Measurements from ENCODE around the gene GRPEL2.

Gene GRPEL2

DNA sequence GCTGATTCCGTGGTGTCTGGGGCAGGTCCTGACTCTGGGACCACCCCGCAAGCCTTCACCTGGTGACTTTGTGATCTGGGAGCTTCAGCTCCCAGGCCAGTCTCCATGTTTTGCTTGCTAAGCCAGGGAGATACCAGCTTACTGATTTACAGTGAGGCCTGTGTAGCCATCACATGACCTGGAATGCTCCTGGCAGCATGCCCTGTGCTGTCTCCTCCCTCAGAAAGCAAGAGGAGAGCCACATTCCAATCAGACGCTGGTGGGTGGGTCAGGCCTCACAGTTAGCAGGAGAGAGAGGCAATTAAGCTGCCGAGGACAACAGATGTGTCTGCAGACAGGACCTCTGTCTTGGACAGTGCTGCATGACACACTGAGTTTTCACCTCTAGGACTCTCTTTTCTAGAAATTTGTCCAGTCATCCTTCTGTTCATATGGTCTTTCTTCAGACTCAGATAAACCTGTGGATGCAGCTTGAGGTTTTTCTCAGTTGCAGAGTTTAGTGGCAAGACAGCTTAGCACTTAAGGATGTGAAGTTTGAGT is 24.4 kb upstream of the GRPEL2 start:
- no peak for DNase-seq

- DNase-seq, result no peak
These were observed 22.8 kb upstream of the GRPEL2 start for GRCh38 chr5:149322518-149322917.

DNA sequence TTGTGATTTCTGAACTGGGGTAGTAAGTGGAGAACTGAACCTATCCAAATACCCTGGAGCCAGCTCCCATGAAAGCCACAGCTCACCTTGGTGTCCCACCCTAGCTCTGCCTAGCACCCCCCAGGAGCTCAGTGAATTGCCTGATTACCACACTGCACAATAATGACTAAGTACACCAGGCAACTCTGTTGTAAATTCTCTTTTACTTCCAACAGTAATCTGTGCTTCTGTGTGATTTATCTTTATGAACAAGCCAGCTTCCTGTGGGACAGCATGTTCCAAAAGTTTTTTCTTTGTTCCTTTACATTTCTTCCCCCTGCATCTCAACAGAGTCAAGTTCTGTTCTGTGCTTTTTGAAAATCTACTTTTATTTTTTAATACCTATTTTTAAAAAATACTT is 22.1 kb upstream of the GRPEL2 start:
- no peak for DNase-seq

DNA sequence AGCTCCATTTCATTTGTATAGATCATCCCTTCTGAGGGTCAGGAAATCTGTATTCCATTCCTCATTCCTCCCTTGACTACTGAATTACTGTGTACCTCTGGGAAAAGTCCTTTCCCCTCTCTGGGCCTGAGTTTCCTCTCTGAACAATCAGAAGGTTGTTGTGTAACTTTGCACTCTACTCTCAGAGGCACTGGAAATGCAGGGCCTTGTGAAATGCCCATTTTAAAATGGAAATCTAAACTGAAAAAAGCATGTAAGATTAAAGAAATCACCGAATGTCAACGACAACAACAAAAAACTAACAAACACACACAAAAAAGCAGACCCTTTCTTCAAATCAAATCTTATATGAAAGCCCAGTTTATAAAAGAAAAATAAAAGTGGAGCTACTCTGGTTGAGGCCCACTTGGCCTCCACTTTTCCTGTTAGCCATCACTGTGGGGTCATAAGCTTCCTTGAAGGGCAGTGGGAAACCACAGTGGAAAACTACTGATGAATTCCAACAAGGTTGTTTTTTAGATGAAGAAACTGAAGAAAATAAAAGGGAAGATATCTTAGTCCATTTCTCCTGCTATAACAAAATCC is 21.6 kb upstream of the GRPEL2 start:
- no peak for DNase-seq

DNA sequence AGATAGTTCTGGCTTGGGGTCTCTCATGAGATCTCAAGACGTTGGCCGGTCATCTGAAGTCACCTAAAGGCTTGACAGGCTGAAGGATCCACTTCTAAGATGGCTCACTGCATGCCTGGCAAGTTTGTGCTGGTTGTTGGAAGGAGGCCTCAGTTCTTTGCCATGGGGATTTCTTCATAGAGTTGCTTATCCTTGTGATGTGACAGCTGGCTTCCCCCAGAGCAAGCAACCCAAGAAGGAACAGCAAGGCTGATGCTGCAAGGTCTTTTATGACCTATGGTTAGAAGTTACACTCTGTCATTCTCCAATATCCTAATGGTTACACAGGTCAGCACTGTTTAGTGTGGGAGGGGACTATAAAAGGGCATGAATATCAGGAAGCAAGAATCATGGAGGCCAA is 20.7 kb upstream of the GRPEL2 start:
- DNase-seq, result no peak

- DNase-seq, result no peak
These were observed 20.0 kb upstream of the GRPEL2 start for GRCh38 chr5:149325166-149325735.

- DNase-seq, result no peak
These were observed 19.4 kb upstream of the GRPEL2 start for GRCh38 chr5:149325894-149326293.

GRCh38 chr5:149326611-149327010 is 18.7 kb upstream of the GRPEL2 start:
- no peak for DNase-seq

- DNase-seq, result no peak
These were observed 17.1 kb upstream of the GRPEL2 start for GRCh38 chr5:149328177-149328576.

DNA sequence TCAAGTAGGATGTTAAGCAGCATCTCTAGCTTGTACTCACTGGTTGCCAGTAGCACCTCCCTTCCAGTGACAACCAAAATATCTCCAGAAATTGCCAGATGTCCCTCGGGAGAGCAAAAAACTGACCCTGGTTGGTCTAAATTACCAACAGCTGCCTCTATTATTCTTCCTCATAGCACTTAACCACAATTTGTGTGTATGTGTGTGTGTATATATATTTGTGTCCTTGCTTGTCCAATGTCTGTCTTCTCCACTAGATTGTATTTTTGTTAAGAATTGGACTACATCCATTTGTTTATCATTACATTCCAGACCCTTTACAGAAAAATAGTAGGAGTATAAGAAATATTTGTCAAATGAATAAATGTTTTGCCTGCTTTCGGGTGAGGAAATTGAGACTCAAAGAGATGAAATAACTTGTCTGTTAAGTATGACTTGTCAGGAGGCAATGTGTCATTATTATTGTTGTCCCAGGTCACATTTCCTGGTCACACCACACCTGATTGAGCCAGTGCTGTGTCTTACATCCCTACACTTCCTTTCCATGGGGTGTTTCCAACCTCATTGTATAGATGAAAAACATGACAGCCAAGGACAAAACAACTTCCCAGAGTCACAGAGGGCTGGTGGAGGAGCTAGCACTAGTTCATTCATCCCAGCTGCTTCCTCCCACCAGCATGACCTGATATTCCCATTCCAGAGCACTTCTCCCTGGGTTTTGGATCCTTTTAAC is 11.4 kb upstream of the GRPEL2 start:
- no peak for DNase-seq

DNA sequence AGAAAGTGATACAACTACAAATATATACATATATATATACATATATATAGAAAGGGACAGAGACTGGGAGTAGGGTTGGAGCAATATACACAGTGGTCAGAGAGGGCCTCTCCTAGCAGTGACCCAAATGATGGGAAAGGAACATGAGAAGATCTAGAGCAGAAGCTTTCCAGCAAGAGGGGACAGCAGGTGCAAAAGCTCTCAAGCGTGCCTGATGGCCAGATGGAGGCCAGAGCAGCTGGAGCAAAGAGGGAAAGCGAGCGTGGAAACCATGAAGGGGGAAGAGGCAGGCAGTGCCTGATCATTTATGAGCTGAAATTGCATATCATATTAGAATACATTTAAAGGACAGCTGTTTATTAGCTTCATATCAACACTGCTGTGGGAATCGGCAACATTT is 7.6 kb upstream of the GRPEL2 start:
- DNase-seq, result no peak

DNA sequence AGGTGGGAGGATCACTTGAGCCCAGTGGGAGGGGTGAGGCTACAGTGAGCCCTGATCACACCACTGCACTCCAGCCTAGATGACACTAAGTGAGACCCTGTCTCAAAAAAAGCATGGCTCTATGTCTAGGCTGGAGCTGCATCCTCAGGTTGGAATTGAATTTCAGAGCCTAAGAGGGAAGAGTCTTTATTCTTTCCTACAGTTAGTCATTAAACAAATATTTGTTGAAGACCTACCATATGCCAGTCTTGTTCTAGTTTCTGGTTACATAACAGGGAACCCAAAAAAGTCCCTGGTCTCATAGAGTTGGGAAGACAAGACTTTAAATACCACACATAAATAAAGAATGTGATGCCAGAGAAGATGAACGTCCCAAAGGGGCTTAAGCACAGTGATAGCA is 6.9 kb upstream of the GRPEL2 start:
- DNase-seq, result no peak

DNA sequence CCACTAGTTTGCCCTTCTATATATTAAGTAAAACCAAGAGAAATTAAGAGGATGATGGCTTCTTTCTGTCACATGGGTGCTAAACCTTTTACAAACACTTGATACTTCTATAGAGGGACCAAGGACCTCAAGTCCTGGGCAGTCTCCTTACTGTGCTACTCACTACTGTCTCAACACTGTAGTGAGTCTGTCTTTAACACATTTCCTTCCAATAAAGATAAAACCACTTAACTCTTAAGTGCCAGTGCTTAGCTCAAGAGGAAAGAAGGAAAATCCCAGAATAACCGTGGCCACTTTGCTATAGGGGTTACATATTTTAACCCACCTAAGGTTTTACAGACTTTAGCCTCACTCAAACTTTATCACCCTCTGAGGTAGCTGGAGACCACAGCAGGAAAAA is 4.4 kb upstream of the GRPEL2 start:
- no peak for DNase-seq

DNA sequence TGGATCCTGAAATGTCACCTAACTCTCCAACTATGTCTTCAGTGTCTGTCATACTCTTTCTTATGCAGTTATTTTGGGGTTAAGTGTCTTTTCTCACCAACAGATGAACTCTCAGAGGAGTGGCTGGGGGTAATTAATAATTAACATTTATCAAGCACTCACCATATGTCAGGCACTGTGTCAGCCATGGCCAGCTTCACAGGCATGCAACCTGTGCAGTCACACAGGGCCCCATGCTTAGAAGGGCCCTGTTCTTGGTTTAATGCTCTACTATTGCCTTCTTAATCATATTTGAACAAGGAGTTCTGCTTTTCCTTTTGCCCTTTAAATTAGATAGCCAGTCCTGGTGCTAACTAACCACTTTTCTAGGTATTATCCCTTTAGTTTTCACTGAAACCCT is 3.4 kb upstream of the GRPEL2 start:
- DNase-seq, result no peak

DNA sequence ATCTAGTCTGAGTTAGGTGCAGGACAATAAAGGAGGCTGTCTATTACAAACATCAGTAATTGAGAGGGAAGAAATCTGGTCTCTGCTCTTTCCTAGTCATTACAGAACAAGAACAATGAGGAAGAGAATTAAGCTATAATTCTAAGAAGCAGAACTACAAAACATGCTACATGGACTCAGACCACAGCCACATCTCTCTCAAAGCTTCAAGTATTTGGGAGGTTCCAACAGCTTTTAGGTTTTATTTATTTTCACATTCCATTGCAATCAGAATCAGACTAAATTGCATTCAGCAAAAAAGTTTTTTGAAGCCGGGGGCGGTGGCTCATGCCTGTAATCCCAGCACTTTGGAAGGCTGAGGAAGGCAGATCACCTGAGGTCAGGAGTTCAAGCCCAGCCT is 1.1 kb upstream of the GRPEL2 start:
- no peak for DNase-seq

- DNase-seq, result no peak
These were observed 558 bp downstream of the GRPEL2 start for GRCh38 chr5:149345892-149346222.

GRCh38 chr5:149348518-149348917 is 3.2 kb downstream of the GRPEL2 start:
- no peak for DNase-seq

DNA sequence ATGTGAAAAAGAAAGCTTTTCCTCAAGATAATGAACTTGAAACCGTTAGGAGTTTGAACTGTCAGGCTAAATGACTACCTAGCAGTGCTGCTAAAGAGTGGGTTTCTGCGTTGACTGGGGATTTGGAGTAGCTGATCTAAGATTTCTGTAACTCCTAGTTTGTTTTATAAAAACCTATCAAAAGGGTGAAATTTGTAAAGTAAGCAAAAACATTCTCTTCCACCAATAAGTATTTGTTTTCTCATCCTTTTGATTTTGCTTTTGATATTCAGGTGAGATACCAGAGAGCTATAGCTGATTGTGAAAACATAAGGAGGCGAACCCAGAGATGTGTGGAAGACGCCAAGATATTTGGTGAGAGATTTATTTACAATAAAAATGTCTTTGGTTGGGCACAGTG is 4.1 kb downstream of the GRPEL2 start:
- no peak for DNase-seq

GRCh38 chr5:149352169-149352568 is 6.9 kb downstream of the GRPEL2 start:
- DNase-seq, result no peak

- DNase-seq, result no peak
These were observed 8.6 kb downstream of the GRPEL2 start for GRCh38 chr5:149353911-149354310.

- DNase-seq, result no peak
These were observed 10.4 kb downstream of the GRPEL2 start for GRCh38 chr5:149355688-149356087.

GRCh38 chr5:149356391-149356790 is 11.1 kb downstream of the GRPEL2 start:
- no peak for DNase-seq

DNA sequence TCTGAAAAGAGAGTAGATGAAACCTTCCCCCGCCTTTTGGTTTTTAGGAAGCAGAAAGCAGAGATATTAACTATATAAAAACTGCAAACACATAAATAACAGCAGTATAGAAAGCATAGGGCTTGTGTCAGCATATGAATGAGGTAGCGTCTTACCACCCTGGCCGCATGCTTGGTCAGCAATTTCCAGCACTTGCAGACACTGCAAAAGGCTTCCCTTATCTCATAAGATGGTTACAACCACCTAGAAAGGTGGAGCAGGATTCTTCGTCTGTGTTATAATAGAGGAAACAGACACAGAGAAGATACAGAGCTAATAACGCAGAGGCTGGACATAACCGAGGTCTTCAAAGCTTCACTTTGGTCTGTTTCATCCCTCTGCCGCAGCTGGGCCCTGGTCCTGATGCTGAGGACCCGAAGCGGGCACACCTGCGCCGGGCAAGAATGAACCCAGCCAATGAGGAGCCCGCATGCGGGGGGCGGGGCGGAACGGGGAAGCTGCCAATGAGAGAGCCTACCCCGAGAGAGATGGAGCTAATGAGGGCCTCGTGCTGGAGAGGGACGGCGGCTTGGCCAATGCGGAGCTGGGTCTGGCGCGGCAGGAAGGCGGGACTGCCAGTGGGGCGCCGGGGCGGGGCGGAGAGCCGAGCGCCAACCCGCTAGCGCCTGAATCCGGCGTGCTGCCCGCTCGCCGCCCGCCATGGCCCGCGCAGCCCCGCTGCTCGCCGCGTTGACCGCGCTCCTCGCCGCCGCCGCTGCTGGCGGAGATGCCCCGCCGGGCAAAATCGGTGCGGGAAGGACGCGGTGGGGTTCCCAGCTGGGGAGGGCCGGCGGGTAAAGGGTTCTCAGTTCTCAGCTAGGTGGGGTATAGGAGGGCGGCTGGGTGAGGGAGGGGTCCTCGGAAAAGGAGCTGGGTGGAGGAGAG is 12.3 kb downstream of the GRPEL2 start, which contains the start of gene PCYOX1L:
PCYOX1L (plus strand) TSS at position 677 of the 924 bp plus-strand sequence; CDS start at position 700, 23 bp downstream.
- peak; percentile 90 for DNase-seq

Measured in activated CD8-positive, alpha-beta memory T cell treated with anti-CD3 and anti-CD28 coated beads, Interleukin-2, amount 50 U/mL, for 4 hours (primary cell).